ENCODE results near the gene TMEM220.

The TMEM220 gene

DNA sequence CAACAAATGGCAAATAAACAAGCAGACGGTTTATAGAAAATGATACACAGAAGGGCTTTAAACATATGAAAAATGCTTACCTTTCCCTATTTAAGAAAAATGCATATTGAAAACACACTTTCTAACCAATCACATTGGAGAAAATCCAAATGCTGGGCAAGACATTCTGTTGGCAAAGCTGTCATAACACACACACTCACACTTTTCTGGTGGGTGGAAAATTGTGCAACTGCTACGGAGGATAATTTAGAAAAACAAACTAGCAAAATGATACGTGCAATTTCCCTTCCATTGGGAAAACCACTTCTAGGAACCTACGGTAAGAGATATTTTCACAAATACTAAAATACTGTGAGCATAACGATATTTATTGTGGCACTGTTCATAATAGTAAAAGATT, 62.9 kb downstream of the TMEM220 start:
- Histone ChIP-seq H3K4me2 (ENCODE audit: low read depth, low read length) (no peak overlapping the region), H3F3A (ENCODE audit: insufficient read depth, low read length) (no peaks in the 10 kb centered on the region), H3K27ac (ENCODE audit: low read length) (no peak overlapping the region), H3K4me3 (ENCODE audit: low read length) (no peak overlapping the region), H2AFZ (ENCODE audit: low read length) (no peak overlapping the region), H3K27me3 (replicated peaks; ENCODE audit: insufficient read depth, low read length) (no peaks in the 10 kb centered on the region), H3K36me3 (replicated peaks; ENCODE audit: insufficient read depth, low read length) (no peaks in the 10 kb centered on the region), H3K9ac (ENCODE audit: low read length) (no peak overlapping the region), H3K9me3 (replicated peaks; ENCODE audit: insufficient read depth, low read length) (no peaks in the 10 kb centered on the region), H3K79me2 (ENCODE audit: low read length) (no peaks in the 10 kb centered on the region), H4K20me1 (ENCODE audit: insufficient read depth, low read length) (no peaks in the 10 kb centered on the region), H3K4me1 (ENCODE audit: low read length) (no peaks in the 10 kb centered on the region), H3K9me2 (replicated peaks; ENCODE audit: insufficient read depth, low read length) (no peaks in the 10 kb centered on the region)
- DNase-seq: no peak
- TF ChIP-seq CTCF (IDR thresholded peaks at IDR 0.05; ENCODE audit: low read length) (no peak), EZH2phosphoT487 (IDR thresholded peaks at IDR 0.05; ENCODE audit: low read length) (no peak), EZH2 (optimal IDR thresholded peaks at IDR 0.05; ENCODE audit: low read depth, low read length) (no peak)

GRCh38 chr17:10664571-10664970, 65.3 kb downstream of the TMEM220 start:
- no peak for DNase-seq
- Histone ChIP-seq H2AFZ (ENCODE audit: low read length) (no peak overlapping the region), H4K20me1 (ENCODE audit: insufficient read depth, low read length) (no peaks in the 10 kb centered on the region), H3K27me3 (replicated peaks; ENCODE audit: insufficient read depth, low read length) (no peaks in the 10 kb centered on the region), H3K36me3 (replicated peaks; ENCODE audit: insufficient read depth, low read length) (no peaks in the 10 kb centered on the region), H3K79me2 (ENCODE audit: low read length) (no peaks in the 10 kb centered on the region), H3F3A (ENCODE audit: insufficient read depth, low read length) (no peaks in the 10 kb centered on the region), H3K4me1 (ENCODE audit: low read length) (no peaks in the 10 kb centered on the region), H3K9me2 (replicated peaks; ENCODE audit: insufficient read depth, low read length) (no peaks in the 10 kb centered on the region), H3K4me2 (ENCODE audit: low read depth, low read length) (no peak overlapping the region), H3K27ac (ENCODE audit: low read length) (no peak overlapping the region), H3K4me3 (ENCODE audit: low read length) (no peak overlapping the region), H3K9ac (ENCODE audit: low read length) (no peak overlapping the region), H3K9me3 (replicated peaks; ENCODE audit: insufficient read depth, low read length) (no peaks in the 10 kb centered on the region)
- TF ChIP-seq EZH2phosphoT487 (IDR thresholded peaks at IDR 0.05; ENCODE audit: low read length): no peak
- no peak for TF ChIP-seq CTCF (IDR thresholded peaks at IDR 0.05; ENCODE audit: low read length)
- TF ChIP-seq EZH2 (optimal IDR thresholded peaks at IDR 0.05; ENCODE audit: low read depth, low read length): no peak

Data from MM.1S (cell line).